Astrocyte (in vitro differentiated cells and primary cell): ENCODE data around the gene THBS3. TPM values are rescaled to one million over a fixed set of nuclear protein-coding genes. Genes with fewer than 3 reads are reported as not detected.

Experiments used
- DNase-seq: peaks from one replicate; pipeline ENCODE4 v3.0.0-alpha.2; 2010; ENCODE audit warnings: low read depth
- FAIRE-seq: peaks from 2 replicates; lab custom pipeline; 2011; peaks lifted over from hg19 to GRCh38; lab: Jason Lieb, UNC
- H2AFZ ChIP-seq: 2 replicates; pipeline ENCODE4 v1.6.0; 2012; ENCODE audit warnings: low read depth, low read length, inconsistent platforms
- H3K27ac ChIP-seq: 2 replicates; pipeline ENCODE4 v1.5.1; 2011; ENCODE audit warnings: low read depth, low read length, inconsistent platforms
- H3K27me3 ChIP-seq: 2 replicates; pipeline ENCODE4 v1.6.0; 2011; ENCODE audit warnings: low read length, inconsistent platforms; ENCODE audit not compliant: insufficient read depth
- H3K36me3 ChIP-seq: 2 replicates; pipeline ENCODE4 v1.5.1; 2011; ENCODE audit warnings: low read length, inconsistent platforms; ENCODE audit not compliant: insufficient read depth
- H3K4me1 ChIP-seq: 2 replicates; pipeline ENCODE4 v1.5.1; 2011; ENCODE audit warnings: low read length, inconsistent platforms; ENCODE audit not compliant: insufficient read depth
- H3K4me2 ChIP-seq: 2 replicates; pipeline ENCODE4 v1.6.0; 2012; ENCODE audit warnings: low read length, inconsistent platforms
- H3K4me3 ChIP-seq: 2 replicates; pipeline ENCODE4 v1.5.1; 2011; ENCODE audit warnings: low read depth, mild to moderate bottlenecking, low read length, inconsistent platforms; ENCODE audit not compliant: insufficient read depth
- H3K79me2 ChIP-seq: 2 replicates; pipeline ENCODE4 v1.6.0; 2012; ENCODE audit warnings: mild to moderate bottlenecking, low read length, inconsistent platforms; ENCODE audit not compliant: insufficient read depth
- H3K9ac ChIP-seq: 2 replicates; pipeline ENCODE4 v1.6.0; 2012; ENCODE audit warnings: mild to moderate bottlenecking, low read length, inconsistent platforms
- H3K9me3 ChIP-seq: 2 replicates; pipeline ENCODE4 v1.5.1; 2012; ENCODE audit warnings: low read depth, mild to moderate bottlenecking, low read length, inconsistent platforms; ENCODE audit not compliant: insufficient read depth
- H4K20me1 ChIP-seq: 2 replicates; pipeline ENCODE4 v1.6.0; 2012; ENCODE audit warnings: low read length, inconsistent platforms; ENCODE audit not compliant: insufficient read depth
- H3K27ac Mint-ChIP-seq: one replicate; pipeline ENCODE4 v1.8.0; 2021; ENCODE audit warnings: mild to moderate bottlenecking, mixed read lengths; ENCODE audit not compliant: unreplicated experiment
- H3K27me3 Mint-ChIP-seq: one replicate; pipeline ENCODE4 v1.8.0; 2021; ENCODE audit warnings: low read depth, mixed read lengths; ENCODE audit not compliant: unreplicated experiment
- H3K36me3 Mint-ChIP-seq: one replicate; pipeline ENCODE4 v1.8.0; 2021; ENCODE audit warnings: low read depth, mixed read lengths; ENCODE audit not compliant: unreplicated experiment
- H3K4me1 Mint-ChIP-seq: one replicate; pipeline ENCODE4 v1.8.0; 2021; ENCODE audit warnings: low read depth, mixed read lengths; ENCODE audit not compliant: unreplicated experiment
- H3K4me3 Mint-ChIP-seq: one replicate; pipeline ENCODE4 v1.8.0; 2021; ENCODE audit warnings: mild to moderate bottlenecking, moderate library complexity, mixed read lengths; ENCODE audit not compliant: unreplicated experiment
- H3K9me3 Mint-ChIP-seq: one replicate; pipeline ENCODE4 v1.8.0; 2021; ENCODE audit warnings: mild to moderate bottlenecking, mixed read lengths; ENCODE audit not compliant: unreplicated experiment
- EZH2 ChIP-seq: IDR thresholded peaks from 2 replicates; pipeline ENCODE4 v1.6.1; 2012; ENCODE audit warnings: mild to moderate bottlenecking, low read length, inconsistent platforms; ENCODE audit not compliant: insufficient read depth
- total RNA-seq: library from RNA; stranded (reverse); gene quantifications from 2 replicates; pipeline ENCODE4 v1.2.1, GENCODE V29; 2021
- TF ChIP-seq, protein P1 (sequence below): IDR thresholded peaks from 2 replicates; pipeline ENCODE4 v1.5.1; 2011; ENCODE audit warnings: low read depth, mild to moderate bottlenecking, inconsistent platforms, low read length, moderate library complexity; ENCODE audit not compliant: insufficient read depth

Gene THBS3
- total RNA-seq, 1 donor from 2014 or later = 153 TPM

DNA sequence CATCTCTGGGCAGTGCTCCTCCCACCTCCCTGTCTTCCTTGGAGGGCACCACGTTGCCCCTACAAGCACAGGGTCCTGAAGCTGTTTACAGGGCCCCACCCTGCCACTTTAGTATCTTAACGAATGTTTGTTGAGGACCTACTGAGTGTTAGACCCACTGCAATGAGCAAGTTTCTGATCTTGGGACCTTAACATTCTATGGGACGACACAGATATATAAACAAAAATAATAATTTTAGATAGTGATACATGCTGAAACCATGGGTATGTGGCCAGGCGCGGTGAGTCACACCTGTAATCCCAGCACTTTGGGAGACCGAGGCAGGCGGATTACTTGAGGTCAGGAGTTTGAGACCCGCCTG, 37.4 kb upstream of the THBS3 start:
- Histone ChIP-seq H3K4me3 (peak overlapping the region; percentile 71), H2AFZ (peak overlapping the region; percentile 98), H3K36me3 (no peaks in the 10 kb centered on the region), H3K27me3 (no peaks in the 10 kb centered on the region), H3K9me3 (no peaks in the 10 kb centered on the region), H4K20me1 (no peaks in the 10 kb centered on the region), H3K79me2 (peaks cover 7% of the 10 kb centered on the region), H3K9ac (peak overlapping the region; percentile 85), H3K4me2 (peak overlapping the region; percentile 93), H3K4me1 (peaks cover 9% of the 10 kb centered on the region), H3K27ac (peak overlapping the region; percentile 93)
- TF ChIP-seq EZH2 = no peak
- TF ChIP-seq, protein P1, sequence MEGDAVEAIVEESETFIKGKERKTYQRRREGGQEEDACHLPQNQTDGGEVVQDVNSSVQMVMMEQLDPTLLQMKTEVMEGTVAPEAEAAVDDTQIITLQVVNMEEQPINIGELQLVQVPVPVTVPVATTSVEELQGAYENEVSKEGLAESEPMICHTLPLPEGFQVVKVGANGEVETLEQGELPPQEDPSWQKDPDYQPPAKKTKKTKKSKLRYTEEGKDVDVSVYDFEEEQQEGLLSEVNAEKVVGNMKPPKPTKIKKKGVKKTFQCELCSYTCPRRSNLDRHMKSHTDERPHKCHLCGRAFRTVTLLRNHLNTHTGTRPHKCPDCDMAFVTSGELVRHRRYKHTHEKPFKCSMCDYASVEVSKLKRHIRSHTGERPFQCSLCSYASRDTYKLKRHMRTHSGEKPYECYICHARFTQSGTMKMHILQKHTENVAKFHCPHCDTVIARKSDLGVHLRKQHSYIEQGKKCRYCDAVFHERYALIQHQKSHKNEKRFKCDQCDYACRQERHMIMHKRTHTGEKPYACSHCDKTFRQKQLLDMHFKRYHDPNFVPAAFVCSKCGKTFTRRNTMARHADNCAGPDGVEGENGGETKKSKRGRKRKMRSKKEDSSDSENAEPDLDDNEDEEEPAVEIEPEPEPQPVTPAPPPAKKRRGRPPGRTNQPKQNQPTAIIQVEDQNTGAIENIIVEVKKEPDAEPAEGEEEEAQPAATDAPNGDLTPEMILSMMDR = no peak
- H3K4me1 Mint-ChIP-seq = peaks cover 11% of the 10 kb centered on the region
- DNase-seq = no peak
- FAIRE-seq = no peak
- no peaks in the 10 kb centered on the region for H3K27me3 Mint-ChIP-seq
- H3K9me3 Mint-ChIP-seq = no peaks in the 10 kb centered on the region
- peak overlapping the region; percentile 67 for H3K27ac Mint-ChIP-seq
- H3K36me3 Mint-ChIP-seq = peaks cover 10% of the 10 kb centered on the region
- peak overlapping the region; percentile 84 for H3K4me3 Mint-ChIP-seq

DNA sequence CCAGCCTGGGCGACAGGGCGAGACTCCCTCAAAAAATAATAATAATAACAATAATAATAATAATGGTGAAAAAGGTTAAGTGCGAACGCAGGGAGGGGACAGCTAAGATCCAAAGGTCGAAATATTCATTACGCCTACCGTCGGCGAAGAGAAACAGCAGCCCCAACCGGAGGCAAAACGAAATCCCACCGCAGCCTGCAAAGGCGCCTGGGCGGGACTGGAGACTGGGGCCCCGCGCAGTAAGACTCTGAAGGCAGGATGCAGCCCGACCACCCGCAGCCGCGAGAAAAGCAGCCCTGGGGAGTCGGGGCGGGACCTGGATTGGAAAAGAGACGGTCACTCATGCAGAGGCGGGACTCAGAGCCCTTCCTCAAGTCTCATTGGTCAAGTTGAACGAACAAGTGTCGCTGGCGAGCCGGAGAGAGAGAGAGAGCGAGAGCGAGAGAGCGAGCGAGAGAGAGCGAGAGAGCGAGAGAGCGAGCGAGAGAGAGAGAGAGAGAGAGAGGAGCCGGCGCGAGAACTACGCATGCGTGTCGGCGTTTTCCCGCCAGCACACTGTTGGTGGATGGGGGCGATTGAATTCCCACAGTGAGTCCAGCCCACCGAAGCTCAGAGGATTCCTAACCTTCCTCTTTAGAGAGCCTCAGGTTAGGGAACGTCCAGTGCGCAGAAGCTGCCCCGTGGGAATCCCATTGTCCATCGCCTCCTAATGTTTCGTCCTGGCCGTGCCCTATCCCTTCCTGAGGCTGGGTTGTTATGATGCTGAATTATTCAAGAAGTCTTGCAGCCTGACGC, 36.9 kb upstream of the THBS3 start:
- H3K9me3 ChIP-seq = no peaks in the 10 kb centered on the region
- peaks cover 7% of the 10 kb centered on the region for H3K79me2 ChIP-seq
- H3K4me3 ChIP-seq = peak overlapping the region; percentile 71
- peaks cover 10% of the 10 kb centered on the region for H3K36me3 Mint-ChIP-seq
- H3K27me3 ChIP-seq = no peaks in the 10 kb centered on the region
- DNase-seq = peak; percentile 99
- no peaks in the 10 kb centered on the region for H3K27me3 Mint-ChIP-seq
- H3K36me3 ChIP-seq = no peaks in the 10 kb centered on the region
- peak overlapping the region; percentile 84 for H3K4me3 Mint-ChIP-seq
- no peaks in the 10 kb centered on the region for H4K20me1 ChIP-seq
- H3K27ac ChIP-seq = peak overlapping the region; percentile 93
- H3K9ac ChIP-seq = peak overlapping the region; percentile 85
- peaks cover 9% of the 10 kb centered on the region for H3K4me1 ChIP-seq
- H3K4me1 Mint-ChIP-seq = peaks cover 11% of the 10 kb centered on the region
- H3K4me2 ChIP-seq = peak overlapping the region; percentile 93
- H3K9me3 Mint-ChIP-seq = no peaks in the 10 kb centered on the region
- H2AFZ ChIP-seq = peak overlapping the region; percentile 98
- no peak for FAIRE-seq
- H3K27ac Mint-ChIP-seq = peak overlapping the region; percentile 67
- TF ChIP-seq EZH2 = no peak
- TF ChIP-seq, protein P1 = no peak
